GM10847 (cell line): ENCODE results near the gene TMEFF2.

ENCODE experiments used
- POLR2A ChIP-seq: IDR thresholded peaks from 2 replicates; pipeline ENCODE4 v1.6.1; 2011; ENCODE audit not compliant: insufficient read length; ENCODE audit errors: extremely low read depth

Gene TMEFF2

DNA sequence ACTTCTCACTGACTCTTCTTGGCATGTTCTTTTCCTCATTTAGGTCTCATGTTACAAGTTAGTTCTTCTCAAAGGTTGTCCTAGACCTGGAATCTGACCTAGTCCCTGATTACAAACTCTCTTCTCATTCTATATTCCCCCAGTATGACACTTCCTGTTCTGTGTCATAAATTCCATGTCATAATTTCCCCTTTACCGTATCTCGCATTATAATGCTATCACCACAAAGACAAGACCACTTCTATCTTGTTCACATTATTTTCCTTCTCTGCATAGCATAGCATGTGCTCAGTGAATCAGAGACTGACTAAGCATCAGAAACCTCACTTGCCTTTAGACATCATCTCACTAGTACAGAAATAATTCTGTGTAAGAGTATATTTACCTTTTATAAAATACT is 284.2 kb downstream of the TMEFF2 start:
- no peak for TF ChIP-seq POLR2A

DNA sequence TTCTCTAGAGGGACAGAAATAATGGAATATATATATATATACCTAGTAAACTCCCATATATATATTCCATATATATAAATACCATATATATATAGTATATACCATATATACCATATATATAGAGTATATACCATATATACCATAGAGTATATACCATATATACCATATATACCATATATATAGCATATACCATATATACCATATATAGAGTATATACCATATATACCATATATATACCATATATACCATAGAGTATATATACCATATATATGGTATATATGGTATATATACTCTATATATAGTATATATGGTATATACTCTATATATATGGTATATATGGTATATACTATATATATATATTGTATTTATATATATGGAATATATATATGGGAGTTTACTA is 285.9 kb downstream of the TMEFF2 start:
- no peak for TF ChIP-seq POLR2A

DNA sequence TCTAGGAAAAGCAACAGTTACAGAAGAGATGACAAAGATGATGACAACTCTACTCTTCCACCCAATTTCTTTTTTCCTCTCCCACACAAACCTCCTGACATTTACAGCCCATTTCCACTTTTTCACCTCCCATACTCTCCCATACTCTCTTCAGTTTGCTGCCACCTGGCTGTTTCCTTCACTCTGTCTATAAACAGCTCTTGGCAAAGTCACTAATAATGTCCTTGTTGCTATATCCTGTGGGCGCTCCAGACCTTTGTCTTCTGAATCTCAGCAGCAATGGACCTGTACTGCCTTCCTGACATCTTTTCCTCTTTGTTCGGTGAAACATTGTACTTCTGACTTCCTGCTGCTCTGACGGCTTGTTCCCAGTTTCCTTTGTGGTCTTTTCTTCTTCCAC is 287.2 kb downstream of the TMEFF2 start:
- no peak for TF ChIP-seq POLR2A

DNA sequence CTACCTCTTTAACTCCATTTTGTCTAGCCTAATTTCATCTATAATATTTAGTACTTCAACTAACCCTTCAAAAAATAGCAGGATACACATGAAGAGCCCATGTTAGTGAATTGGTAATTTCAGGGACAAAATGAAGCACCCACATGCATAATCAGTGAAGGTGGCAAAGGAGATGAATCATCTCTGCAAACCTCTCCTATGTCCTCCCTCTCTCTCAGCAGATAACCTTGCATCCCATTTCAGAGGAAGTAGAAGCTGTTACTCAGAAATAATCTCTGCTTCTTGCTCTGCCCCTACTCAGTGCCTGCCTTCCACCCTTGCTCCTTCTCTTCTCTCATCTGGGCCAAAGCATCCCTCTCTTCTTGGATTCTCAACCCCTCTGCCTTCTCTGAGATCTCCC is 287.6 kb downstream of the TMEFF2 start:
- no peak for TF ChIP-seq POLR2A

DNA sequence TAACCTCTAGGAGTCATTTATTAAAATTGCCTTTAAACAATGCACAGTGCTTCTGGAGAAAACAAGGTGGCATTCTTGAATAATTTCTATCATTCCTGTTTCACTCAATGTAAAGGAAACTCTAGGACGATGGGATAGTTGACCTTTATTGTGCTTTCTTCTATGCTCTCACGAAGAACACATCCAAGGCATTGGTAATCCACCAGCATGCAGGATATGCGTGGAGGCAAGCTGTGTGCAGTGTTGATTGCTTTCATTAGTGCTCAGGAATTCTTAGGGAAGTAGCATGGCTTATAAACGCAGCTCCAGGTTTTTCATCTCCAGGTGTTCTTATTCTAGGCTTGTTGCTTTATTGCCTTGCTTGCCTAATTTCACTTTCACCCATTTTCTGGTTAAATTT is 289.4 kb downstream of the TMEFF2 start:
- TF ChIP-seq POLR2A, result no peak

DNA sequence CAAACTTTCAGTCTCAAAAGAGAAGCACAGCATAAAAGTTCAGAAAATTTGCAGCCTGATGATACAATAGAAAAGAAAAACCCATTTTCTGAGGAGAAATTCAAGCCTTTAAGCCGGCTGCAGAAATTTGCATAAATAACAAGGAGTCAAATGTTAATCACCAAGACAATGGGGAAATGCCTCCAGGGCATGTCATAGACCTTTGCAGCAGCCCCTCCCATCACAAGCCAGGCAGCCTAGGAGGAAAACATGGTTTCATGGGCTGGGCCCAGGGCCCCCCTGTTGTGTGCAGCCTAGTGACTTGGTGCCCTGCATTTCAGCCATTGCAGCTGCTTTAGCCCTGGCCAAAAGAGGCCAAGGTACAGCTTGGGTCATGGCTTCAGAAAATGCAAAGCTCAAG is 293.7 kb downstream of the TMEFF2 start:
- no peak for TF ChIP-seq POLR2A

DNA sequence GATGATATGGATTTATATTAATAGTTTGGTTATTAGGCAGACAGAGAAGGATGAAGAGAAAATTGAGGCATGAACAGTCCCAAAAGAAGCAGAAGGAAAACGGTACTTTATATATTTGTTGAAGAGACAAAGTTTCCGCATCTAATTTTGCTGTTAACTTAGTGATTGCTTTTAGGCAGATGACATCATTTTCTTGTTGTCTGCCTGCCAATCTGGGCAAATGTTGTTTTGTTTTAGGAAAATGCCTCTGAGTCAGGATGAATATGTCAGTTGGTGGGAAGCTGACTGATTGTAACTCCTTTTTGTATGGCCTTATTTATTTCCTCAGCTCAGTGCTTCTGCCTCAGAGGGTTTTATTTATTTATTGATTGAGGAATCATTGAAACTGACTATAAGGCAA is 295.3 kb downstream of the TMEFF2 start:
- no peak for TF ChIP-seq POLR2A
